HG03025 (cell line): ENCODE data around the gene TECTB.
"Not testable (repeated sequence)": the region's sequence is repeated elsewhere in the genome, so short reads cannot be mapped to it uniquely, and the experiment has no call there.

Experiments used
- ATAC-seq: cut with Tn5 transposase; IDR thresholded peaks from one replicate; pipeline ENCODE4 v1.9.1; 2021; ENCODE audit warnings: mild to moderate bottlenecking, moderate library complexity; ENCODE audit not compliant: unreplicated experiment, low FRiP score

The TECTB gene

GRCh38 chr10:112283100-112283499 lies at the start of gene TECTB:
TSS of gene TECTB (plus strand) at chr10:112283400. CDS start at chr10:112283735, 335 bp downstream.
- ATAC-seq, result no peak

GRCh38 chr10:112235141-112235540 lies 48.1 kb upstream of the TECTB start:
- no peak for ATAC-seq

- ATAC-seq, result no peak
Observed at GRCh38 chr10:112235920-112236319, 47.3 kb upstream of the TECTB start.

GRCh38 chr10:112236486-112236885 lies 46.7 kb upstream of the TECTB start:
- ATAC-seq, result no peak

- ATAC-seq, result no peak
Observed at GRCh38 chr10:112239347-112239746, 43.9 kb upstream of the TECTB start.

- ATAC-seq, result no peak
Observed at GRCh38 chr10:112240441-112240840, 42.8 kb upstream of the TECTB start.

- no peak for ATAC-seq
Observed at GRCh38 chr10:112241651-112242341, 41.4 kb upstream of the TECTB start.

GRCh38 chr10:112242769-112243168 lies 40.4 kb upstream of the TECTB start:
- ATAC-seq, result no peak

GRCh38 chr10:112243713-112244112 lies 39.5 kb upstream of the TECTB start:
- no peak for ATAC-seq

GRCh38 chr10:112244197-112244596 lies 39.0 kb upstream of the TECTB start:
- no peak for ATAC-seq

GRCh38 chr10:112247791-112248190 lies 35.4 kb upstream of the TECTB start:
- ATAC-seq, result no peak

GRCh38 chr10:112248584-112249295 lies 34.5 kb upstream of the TECTB start:
- no peak for ATAC-seq

- no peak for ATAC-seq
Observed at GRCh38 chr10:112249722-112250121, 33.5 kb upstream of the TECTB start.

GRCh38 chr10:112250555-112250954 lies 32.6 kb upstream of the TECTB start:
- no peak for ATAC-seq

- not testable (repeated sequence) for ATAC-seq
Observed at GRCh38 chr10:112251238-112251637, 32.0 kb upstream of the TECTB start.

GRCh38 chr10:112258407-112258806 lies 24.8 kb upstream of the TECTB start:
- ATAC-seq, result no peak

GRCh38 chr10:112259688-112260087 lies 23.5 kb upstream of the TECTB start:
- ATAC-seq, result no peak

- no peak for ATAC-seq
Observed at GRCh38 chr10:112260831-112261230, 22.4 kb upstream of the TECTB start.

- no peak for ATAC-seq
Observed at GRCh38 chr10:112261281-112261822, 21.8 kb upstream of the TECTB start.

GRCh38 chr10:112262546-112262945 lies 20.7 kb upstream of the TECTB start:
- no peak for ATAC-seq

- ATAC-seq, result no peak
Observed at GRCh38 chr10:112265745-112266144, 17.5 kb upstream of the TECTB start.

GRCh38 chr10:112269266-112269665 lies 13.9 kb upstream of the TECTB start:
- no peak for ATAC-seq
